DMS53 treated with DMSO at 0.1 percent for 48 hours (cell line): ENCODE results near the gene MPV17L2.

ENCODE experiments used
- DNase-seq: peaks from one replicate; lab custom pipeline; 2025; ENCODE audit not compliant: unreplicated experiment; lab: John Stamatoyannopoulos, UW

Gene MPV17L2

DNA sequence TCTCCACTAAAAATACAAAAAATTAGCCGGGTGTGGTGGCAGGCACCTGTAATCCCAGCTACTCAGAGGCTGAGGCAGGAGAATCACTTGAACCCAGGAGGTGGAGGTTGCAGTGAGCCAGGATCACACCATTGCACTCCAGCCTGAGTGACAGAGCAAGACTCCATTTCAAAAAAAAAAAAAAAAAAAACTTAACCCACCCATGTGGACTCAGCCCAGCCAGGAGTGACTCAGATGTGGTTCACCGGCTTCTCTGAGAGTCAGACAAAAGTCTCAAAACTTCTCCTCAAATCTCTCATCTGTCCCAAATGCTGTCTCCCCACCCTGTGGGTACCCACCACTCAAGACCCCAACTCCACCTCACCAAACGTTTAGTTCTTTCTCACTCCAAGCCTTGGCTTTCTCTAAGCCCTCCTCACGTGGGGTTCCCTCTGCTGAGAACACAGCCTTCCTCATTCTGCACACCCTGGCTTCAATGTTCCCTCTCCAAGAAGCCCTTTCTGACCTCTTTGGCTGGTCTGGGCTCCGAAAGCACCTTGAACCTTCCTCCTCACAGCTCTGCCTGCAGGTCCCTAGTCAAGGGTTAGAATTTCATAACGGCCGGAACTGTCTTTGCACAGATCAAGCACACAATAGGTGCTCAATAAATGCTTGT is 21.9 kb downstream of the MPV17L2 start:
- DNase-seq: no peak

DNA sequence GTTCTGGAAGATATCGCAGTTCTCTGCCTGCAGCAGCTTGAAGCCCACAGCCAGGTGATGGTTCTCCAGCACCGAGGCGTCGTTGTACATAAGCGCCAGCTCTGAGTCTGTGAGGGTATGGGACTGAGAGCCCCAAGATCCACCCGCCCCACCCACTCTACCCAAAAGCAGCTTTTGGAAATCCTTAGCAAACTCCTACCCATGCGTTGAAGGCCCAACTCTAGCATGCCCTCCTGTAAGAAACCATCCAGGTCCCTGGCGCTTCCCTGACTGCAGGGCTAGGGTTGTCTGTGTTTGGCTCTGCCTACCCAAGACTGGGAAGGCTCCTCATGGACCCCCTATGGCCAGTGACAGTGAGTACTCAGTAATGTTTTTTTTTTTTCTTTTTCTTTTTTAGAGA is 23.8 kb downstream of the MPV17L2 start:
- no peak for DNase-seq

GRCh38 chr19:18218159-18218558 is 25.1 kb downstream of the MPV17L2 start:
- DNase-seq: no peak

- no peak for DNase-seq
Observed at GRCh38 chr19:18218600-18218999, 25.6 kb downstream of the MPV17L2 start.

GRCh38 chr19:18219911-18220631 is 27.1 kb downstream of the MPV17L2 start:
- DNase-seq: no peak

DNA sequence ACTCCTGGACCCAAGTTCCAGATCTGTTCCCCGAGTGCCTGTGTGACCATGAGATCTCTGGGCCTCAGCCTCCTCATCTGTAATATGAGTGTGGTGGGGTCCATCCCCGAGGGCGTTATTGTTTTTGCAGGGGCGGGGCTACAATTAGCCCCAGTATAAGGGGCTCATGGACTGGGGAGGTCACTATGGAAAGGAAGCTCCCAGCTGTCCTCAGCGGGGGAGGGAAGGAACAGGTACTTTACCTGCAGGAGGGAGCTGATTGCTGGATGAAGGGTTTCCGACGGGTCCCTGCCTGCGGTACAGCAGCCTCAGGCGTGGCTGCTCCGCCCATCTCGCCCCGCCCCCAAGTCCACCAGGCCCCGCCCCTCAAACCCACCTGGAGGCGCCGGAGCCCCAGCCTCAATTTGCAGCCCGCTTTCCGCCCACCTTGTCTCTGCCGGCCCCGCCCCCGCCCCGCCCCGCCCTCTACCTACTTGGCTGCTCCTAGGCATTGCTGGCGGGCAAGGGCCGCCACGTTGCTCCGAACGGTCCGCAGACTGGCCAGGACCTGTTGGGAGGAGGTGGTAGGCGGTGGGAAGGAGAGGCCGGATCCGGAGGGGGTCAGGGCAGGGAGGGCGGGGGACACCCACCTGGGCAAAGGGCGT is 27.7 kb downstream of the MPV17L2 start:
- DNase-seq: no peak

GRCh38 chr19:18221815-18222725 is 29.1 kb downstream of the MPV17L2 start:
- DNase-seq: no peak

GRCh38 chr19:18223860-18224524 is 31.0 kb downstream of the MPV17L2 start:
- no peak for DNase-seq

DNA sequence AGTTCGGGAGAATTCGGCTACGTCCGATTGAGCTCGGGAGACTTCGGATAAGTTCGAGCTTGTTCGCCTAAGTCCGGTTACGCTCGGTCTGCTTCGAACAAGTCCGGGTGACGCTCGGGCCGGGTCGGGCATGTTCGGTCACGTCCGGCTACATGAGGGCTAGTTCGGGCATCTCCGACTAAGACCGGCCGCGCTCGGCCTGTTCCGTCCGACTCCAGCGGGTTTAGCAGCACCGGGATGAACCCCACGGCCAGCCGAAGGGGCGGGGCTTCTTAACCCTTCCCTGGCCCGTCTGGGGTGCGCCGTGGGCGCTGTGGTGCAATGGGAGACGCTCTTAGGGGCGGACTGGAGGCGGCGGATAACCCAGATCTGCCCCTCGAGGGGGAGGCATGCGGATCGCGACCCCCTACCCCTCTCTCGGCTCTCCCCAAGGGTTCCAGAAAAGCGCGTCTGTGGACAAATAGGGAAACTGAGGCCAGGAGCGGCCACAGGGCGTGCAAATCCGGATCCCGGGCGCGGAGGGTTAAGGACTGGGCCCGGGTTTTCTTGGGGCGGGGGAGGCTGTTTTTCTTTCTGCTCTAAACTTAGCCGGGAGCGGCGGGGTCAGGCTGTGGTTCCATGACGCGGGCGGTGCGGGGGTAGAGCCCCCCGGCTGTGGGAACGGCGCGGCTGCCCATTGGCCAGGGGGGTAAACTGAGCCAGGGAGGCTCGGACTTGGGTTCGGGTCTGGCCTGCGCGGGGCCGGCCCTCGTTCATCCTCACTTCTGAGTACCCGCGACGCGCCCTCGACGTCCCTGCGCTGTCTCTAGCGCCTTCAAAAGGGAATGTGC is 31.7 kb downstream of the MPV17L2 start:
- DNase-seq: peak; percentile 83

- no peak for DNase-seq
Observed at GRCh38 chr19:18225355-18225701, 32.3 kb downstream of the MPV17L2 start.

DNA sequence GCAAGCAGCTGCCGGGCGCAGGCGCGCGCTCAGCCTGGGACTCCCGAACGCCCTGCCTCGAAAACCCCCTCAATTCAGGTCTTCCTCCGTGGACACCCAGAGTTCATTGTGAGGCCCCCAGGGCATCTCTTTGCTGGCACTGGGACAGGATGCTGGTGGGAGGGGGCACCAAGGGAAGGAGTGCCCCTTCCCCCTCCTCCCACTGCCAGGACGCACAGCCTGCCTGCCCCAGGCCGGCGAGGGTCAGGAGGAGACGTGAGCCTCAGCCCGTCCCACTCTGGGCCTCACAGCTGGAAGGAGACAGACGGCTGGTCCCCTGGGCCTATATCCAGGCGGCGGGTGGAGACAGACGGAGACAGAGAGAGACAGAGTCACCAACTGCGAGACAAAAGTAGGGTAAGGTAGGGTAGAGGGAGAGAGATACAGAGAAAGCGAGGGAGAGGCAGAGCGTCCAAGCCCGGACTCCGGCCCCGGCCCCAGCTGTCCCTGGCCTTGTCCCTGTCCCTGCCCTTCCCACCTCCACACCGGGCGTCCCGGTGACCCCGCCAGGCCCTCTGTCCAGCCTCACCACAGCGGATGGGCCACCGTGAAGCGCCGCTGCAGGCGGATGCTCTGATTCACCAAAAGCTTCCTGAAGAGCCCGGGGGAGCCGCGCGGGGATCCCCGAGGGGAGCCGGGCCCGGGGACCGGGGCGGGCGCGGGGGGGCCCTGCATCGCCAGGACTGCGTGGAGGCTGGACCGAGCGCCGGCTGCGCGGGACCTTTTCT is 32.9 kb downstream of the MPV17L2 start, which contains the start of gene PDE4C:
Gene PDE4C, minus strand, starts transcription at position 737 of the 767 bp plus-strand sequence. Its CDS starts 23 bp downstream, at position 714.
- DNase-seq: peak; percentile 33

DNA sequence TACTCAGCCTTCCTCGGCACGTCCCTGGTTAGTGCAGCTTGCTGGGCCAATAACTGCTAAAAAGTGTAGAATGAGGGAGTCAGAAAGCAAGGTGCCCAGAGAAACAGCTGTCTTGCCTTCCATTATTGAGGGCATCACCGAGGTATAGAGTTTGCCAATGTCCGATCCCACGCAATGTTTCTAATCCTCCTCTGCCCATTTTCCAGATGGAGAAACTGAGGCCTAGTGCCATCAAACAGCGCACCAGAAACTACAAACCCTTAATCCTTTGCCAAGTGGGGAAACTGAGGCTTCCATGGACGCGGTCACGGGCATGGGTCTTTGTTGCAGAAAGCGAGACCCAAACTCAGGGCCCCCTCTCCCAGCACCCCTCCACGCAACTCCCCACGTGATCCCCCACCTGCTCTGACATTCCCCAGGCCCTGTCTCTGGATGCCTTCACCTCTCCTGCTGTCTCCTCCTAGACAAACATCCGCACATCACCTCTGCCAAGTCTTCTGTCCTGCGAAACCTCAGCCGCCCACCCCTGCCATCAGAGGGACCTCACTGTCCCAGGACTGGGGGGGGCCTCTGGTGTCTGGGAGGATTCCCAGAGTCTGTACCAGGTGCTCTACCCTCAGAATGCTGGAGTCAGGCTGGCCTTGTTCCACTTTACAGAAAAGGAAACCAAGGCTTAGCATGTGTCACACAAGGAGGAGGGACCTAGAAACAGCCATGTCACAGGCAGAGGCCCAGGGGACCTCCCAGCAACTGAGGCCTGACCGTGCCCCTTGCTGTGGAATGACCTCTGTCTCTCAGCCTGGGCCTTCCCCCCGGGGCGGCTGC is 34.1 kb downstream of the MPV17L2 start:
- no peak for DNase-seq

GRCh38 chr19:18227781-18228271 is 34.8 kb downstream of the MPV17L2 start:
- no peak for DNase-seq

DNA sequence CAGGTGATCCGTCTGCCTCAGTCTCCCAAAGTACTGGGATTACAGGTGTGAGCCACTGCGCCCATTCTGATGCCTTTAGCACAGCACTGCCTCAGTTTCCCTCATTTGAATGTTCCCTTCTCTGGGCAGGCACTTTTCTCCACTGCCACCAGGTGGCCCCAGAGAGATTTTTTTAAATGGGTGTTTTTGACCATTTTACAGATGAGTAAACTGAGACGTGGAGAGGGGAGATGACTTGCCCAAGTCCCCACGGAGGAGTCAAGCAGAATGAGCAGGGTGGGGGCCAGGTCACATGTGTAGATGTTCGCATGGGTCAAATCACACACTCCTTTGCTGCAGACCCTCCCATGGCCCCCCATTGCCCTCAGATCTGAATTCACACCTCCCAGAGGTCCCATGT is 36.5 kb downstream of the MPV17L2 start:
- no peak for DNase-seq

DNA sequence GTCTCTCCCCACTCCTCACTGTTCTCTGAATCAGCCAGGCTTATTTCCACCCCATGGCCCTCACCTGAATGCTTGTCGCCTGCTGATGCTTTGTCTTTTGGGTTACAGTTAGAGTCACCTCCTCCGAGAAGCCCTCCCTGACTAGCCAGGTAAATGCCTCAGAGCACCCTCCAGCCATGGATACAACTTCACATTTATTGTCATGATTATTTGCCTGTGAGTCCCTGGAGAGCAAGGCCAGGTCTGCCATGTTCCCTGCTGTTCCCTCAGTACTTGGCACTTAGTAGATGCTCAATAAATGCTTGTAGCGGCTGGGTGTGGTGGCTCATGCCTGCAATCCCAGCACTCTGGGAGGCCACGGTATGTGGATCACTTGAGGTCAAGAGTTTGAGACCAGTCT is 36.9 kb downstream of the MPV17L2 start:
- no peak for DNase-seq

- DNase-seq: no peak
Observed at GRCh38 chr19:18230941-18231734, 38.1 kb downstream of the MPV17L2 start.

GRCh38 chr19:18231775-18232174 is 38.8 kb downstream of the MPV17L2 start:
- DNase-seq: no peak
